GM10847 (cell line): Measurements from ENCODE around the gene WNK4.

Source experiments
- POLR2A ChIP-seq: IDR thresholded peaks from 2 replicates; pipeline ENCODE4 v1.6.1; 2011; ENCODE audit not compliant: insufficient read length; ENCODE audit errors: extremely low read depth

WNK4 gene

DNA sequence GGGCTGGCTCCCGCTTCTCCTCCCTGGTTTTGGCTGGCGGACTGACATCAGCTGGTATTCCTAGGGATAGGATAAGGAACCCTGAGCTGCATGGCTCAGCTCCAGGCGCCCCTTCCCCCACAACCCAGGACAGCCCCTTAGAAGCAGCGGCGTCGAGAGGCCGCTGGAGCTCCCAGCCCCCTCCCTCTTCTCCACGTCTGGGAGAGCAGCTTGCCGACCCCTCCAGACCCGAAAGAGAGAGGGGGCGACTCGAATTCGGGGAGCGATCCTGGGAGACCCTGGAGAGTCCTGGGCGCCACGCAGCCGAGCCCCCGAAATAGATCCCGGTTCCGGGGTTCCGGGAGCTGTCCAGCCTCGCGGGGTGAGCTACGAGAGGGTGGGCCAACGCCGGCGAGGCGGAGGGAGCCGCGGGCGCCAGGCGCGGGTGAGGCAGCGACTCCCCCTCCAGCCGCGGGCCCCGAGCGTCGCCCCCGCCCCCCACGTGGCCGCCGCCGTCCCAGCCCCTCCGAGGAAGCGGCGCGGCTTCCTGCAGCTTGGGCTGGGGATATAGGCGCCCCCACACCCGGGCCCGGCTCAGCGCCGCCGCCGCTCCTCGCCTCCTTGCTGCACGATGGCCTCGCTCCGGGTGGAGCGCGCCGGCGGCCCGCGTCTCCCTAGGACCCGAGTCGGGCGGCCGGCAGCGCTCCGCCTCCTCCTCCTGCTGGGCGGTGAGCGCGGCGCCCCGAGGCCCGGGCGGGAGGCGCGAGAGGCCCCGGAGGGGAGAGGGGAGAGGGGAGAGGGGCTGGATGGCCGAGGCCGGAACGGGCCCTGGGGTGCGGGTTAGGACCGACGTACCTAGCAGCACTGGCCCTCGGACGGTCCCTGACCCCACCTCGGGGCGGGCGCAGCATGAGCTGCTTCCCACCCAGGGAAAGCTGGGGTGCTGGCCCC is 19.5 kb upstream of the WNK4 start, which contains the start of gene RAMP2:
Gene RAMP2, plus strand, starts transcription at position 576 of the 930 bp plus-strand sequence. Its CDS starts 35 bp downstream, at position 611.
- TF ChIP-seq POLR2A: no peak

DNA sequence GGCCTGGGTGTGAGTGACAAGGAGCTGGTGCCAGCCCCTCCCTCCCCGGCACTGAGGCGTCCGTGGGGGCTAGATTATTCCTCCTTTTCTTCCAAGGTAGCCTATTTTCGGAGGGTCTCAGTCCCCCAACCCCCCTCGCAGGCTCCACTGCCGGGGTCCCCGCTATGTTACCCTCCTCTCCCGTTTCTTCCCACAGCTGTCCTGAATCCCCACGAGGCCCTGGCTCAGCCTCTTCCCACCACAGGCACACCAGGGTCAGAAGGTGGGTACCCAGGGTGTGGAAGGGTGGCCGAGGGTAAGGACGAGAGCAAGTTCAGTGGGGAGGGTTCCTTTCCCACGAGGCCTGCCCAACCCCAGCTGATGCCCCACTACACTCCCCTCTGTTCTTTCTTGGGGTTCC is 18.8 kb upstream of the WNK4 start:
- TF ChIP-seq POLR2A: no peak

DNA sequence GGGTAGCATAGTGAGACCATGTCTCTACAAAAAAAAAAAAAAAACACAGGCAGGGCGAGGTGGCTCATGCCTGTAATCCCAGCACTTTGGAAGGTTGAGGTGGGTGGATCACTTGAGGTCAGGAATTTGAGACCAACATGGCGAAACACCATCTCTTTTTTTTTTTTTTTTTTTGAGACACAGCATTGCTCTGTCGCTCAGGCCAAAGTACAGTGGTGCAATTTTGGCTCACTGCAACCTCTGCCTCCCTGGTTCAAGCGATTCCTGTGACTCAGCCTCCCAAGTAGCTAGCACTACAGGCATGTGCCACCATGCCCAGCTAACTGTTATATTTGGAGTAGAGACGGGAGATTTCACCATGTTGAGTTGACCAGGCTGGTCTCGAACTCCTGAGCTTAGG is 14.3 kb upstream of the WNK4 start:
- TF ChIP-seq POLR2A: no peak

DNA sequence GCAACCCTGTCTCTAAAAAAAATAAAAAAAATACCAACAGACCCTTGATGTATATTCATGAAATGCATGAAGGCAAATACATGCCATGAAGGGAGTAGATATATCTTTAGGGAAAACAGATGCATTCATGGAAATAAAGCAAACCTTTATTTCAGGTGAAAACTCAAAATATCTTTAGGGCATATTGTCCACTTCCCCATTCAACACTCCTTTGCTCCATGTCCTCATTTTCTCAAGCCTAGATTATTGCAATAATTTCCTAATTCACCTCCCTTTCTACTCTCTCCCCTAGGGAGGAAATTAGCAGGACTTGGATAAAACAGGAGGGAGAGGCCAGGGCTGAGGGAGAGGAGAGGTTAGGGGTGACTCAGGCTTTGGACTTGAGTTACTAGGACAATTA is 12.9 kb upstream of the WNK4 start:
- no peak for TF ChIP-seq POLR2A

DNA sequence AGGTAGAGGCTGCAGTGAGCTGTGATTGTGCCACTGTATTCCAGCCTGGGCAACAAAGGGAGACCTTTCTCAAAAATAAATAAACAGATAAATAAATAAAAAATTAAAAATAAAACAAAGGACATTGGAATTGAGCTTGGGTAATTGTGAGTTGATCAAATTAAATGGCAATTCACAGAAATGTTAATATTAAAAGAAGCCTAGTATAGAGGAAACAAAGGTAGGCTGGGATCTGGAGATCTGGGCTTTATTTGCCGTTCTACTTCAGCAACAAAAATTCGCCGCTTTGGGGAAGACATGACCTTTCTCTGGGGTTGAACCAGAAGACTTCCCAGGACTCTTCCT is 7.5 kb upstream of the WNK4 start:
- TF ChIP-seq POLR2A: no peak

DNA sequence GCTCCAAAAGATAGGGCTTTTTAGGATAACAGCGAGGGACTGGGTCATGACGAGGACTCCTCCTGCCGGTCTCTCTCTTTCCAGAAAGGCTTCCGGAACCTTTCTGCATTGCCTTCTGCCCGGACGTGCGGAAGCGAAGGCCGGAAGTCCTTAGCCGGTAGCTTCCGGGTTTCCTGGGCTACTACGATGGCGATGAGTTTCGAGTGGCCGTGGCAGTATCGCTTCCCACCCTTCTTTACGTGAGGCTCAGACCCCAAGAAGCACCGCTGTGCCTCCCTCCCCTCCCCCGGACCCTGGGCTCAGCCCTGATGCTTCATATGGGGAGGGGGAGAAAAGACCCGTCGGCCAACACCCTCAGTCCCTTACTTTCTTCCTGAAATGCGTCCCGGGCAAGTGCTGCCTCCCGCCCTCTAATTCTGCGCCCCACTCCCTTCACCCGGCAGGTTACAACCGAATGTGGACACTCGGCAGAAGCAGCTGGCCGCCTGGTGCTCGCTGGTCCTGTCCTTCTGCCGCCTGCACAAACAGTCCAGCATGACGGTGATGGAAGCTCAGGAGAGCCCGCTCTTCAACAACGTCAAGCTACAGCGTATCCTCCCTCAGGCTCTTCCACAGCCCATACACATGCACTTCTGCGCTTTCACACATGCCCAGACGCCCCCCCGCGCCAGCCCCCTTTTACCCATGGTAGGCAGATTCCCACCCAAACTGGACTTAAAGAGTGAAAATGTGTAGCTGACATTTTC is 6.9 kb upstream of the WNK4 start, which contains the start of gene VPS25:
Gene VPS25, plus strand, starts transcription at position 160 of the 746 bp plus-strand sequence. Its CDS starts 27 bp downstream, at position 187.
- peak; percentile 86 for TF ChIP-seq POLR2A

DNA sequence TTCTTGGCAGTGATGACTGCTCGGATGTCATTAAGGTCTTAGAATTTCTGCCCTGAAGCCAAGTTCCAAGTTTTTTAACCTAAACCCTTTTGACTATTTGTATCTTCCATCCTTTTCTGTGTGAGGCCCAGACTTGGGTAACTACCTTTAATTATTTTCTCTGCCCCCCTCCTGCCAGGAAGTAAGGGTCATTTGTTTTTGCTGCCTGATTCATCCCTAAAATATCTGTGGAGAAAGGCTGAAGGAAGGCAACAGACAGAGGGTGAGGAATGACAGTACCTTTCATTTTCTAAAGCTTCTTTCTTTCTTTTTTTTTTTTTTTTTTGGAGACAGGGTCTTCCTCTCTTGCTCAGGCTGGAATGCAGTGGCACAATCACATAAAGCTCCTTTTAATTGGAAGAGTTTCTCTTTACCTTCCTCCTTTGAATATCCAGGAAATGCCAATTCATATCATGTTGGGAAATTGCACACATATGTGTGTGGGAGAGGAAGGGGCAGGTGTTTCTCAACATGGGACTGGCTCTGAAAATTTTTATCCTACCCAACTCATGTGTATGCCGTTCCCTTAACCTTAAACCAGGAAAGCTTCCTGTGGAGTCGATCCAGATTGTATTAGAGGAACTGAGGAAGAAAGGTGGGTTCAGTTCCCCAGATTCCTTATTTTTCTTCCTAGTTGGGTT is 6.2 kb upstream of the WNK4 start:
- no peak for TF ChIP-seq POLR2A

DNA sequence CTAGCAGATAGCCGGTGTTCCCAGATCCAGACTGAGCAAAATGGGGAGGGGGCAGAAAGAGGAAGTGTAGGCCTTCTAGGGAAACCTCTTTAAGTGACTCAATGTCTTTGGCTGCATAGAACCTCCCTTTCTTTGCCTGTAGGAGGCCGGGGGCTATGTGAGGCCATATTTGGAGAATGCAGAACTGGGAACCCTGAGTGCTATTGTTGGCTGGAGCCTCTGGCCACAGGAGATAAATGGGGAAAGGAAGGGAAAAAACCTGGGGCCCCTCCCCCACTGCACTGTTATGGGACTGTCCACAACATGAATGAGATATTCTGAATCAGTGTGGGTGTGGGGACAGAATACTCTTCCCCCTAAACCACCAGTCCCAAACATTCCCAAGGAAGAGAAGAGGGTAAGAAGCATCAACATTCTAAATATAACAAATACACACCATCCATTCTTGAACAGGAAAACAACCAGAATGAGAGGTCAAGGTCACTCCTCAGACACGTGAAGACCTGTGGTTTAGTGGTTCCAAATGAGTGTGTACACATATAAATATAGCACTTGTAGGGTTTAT is 4.8 kb upstream of the WNK4 start:
- TF ChIP-seq POLR2A: no peak

DNA sequence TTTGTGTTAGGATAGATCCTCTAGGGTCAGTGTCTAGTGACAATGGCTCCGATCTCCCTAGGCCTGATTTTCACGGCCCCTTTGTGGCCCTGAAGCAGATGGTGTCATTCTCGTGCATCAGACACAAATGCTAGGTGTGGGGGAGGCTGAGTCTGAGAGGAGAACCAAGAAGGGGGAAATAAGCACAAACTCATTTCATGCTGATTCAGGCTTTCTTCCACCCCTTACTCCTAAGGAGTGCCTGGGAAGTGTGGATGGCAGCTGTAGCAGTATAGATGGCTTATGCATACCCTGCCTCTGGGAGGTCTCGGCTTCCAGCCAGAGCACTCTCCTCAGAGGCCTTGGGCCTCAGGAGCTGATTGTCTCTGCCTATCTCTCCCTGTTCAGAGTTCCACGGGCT is 1.8 kb upstream of the WNK4 start:
- no peak for TF ChIP-seq POLR2A

DNA sequence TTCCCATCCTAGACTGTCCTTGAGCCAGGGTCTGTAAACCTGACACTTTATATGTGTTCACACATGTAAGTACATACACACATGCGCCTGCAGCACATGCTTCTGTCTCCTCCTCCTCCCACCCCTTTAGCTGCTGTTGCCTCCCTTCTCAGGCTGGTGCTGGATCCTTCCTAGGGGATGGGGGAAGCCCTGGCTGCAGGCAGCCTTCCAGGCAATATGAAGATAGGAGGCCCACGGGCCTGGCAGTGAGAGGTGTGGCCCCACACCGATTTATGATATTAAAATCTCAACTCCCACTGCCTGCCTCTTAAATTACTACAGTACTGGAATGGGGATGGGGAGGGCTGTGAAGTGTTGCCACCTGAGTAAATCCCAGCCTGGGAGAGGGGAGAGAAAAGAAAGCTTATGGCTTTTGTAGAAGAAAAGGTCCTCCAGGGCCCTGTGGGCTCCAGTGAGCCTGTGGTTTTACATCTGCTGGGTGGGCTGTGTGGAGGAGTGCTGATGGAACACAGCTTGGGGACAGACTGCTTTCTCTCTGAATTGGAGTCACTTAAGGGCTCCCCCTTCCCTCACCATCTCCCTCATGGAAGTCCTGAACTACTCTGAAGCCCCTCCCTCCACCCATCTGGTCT is 990 bp upstream of the WNK4 start:
- TF ChIP-seq POLR2A: no peak

DNA sequence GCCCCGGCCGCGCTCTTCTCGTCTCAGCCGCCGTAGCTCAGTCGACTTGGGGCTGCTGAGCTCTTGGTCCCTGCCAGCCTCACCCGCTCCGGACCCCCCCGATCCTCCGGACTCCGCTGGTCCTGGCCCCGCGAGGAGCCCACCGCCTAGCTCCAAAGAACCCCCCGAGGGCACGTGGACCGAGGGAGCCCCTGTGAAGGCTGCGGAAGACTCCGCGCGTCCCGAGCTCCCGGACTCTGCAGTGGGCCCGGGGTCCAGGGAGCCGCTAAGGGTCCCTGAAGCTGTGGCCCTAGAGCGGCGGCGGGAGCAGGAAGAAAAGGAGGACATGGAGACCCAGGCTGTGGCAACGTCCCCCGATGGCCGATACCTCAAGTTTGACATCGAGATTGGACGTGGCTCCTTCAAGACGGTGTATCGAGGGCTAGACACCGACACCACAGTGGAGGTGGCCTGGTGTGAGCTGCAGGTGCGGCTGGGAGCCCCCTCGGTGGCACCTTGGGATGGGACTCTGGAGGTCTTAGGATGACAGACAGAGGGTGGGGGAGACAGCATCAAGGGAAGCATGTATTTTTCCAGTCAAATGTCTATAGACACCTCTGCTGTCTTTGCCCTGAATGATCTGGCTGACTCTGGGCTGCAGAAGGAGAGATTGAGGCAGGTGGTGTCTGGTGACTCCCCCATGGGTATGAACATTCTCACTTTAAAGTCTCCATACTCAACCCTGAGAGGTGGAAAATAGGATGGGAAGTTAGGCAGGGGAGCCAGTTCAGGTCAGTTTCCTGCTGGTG is 635 bp downstream of the WNK4 start:
- TF ChIP-seq POLR2A: no peak

DNA sequence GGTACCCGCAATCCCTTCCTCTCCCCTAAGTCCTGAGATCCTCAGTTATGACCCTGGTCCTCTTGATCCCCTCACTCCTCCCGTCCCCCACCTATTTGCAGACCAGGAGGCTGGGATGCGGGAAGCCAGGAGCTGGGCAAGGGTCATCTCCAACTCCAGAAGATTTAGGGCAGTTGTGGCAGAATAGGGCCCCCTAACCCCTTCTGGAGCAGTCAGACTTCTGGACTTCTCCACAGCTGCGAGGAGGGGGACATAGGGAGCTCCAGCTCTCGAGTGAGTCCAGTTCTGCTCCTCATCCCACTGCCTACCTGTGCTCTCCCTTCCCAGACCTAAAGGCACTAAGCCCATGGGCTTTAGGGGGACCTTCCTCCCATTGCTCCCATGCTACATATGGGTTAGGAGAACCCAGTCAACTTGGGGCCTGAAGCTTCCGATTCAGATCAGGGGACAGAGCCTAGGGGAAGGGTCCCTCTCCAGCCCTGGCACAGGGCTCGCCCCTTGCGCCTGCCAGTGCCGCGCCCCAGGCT is 1.3 kb downstream of the WNK4 start:
- TF ChIP-seq POLR2A: no peak

DNA sequence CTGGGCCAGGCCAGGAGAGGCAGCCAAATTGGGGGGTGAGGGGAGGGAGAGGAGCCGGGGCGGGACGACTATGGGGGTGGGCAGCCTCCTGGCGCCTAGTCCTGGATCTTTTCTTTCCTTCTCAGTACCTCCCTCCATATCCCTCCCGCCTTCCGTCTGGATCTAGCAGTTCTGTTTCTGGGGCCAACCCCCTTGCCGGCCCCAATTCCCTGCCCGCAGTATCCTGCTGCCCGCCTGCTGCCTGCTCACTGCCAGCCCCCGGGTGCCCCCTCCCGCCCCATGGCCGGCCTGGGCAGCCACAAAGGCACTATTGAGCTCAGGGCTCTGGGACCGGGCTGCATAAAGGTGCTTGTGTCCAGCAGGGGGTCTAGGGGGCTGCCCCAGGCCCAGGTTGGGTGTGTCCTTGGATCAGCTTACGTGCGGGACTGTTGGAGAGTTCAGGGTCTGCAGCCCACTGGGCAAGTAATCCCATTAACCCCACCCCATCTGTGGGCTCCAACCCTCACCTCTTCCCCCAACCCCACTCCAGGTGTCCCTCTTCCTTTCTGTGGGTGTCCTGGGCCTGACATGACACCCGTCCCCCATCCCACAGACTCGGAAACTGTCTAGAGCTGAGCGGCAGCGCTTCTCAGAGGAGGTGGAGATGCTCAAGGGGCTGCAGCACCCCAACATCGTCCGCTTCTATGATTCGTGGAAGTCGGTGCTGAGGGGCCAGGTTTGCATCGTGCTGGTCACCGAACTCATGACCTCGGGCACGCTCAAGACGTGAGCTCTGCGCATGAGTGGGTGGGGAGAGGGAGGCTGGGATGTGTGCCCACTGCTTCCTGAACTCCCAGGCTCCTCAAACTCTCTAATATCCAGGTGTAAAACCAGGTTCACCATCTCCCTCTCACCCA is 2.0 kb downstream of the WNK4 start:
- no peak for TF ChIP-seq POLR2A
